GM21528 (cell line): ENCODE measurements around the gene C1orf198.
A peak's percentile ranks its signal among the peaks of the same experiment; 100 is the strongest.

Experiments
- ATAC-seq: cut with Tn5 transposase; IDR thresholded peaks from one replicate; pipeline ENCODE4 v1.9.1; 2021; ENCODE audit warnings: mild to moderate bottlenecking, moderate library complexity; ENCODE audit not compliant: unreplicated experiment, low FRiP score

Gene C1orf198

GRCh38 chr1:230867903-230868735, at the start of gene C1orf198:
Gene C1orf198, minus strand, starts transcription at chr1:230868521. Its CDS starts 9 bp downstream, at chr1:230868512.
- peak; percentile 80 for ATAC-seq

- ATAC-seq, result peak; percentile 80
Observed at GRCh38 chr1:230917284-230918135, 49.2 kb upstream of the C1orf198 start.

GRCh38 chr1:230916587-230917283, 48.4 kb upstream of the C1orf198 start:
- no peak for ATAC-seq

GRCh38 chr1:230915078-230915477, 46.8 kb upstream of the C1orf198 start:
- ATAC-seq, result no peak

GRCh38 chr1:230913496-230913895, 45.2 kb upstream of the C1orf198 start:
- no peak for ATAC-seq

GRCh38 chr1:230910755-230911117, 42.4 kb upstream of the C1orf198 start:
- no peak for ATAC-seq

- no peak for ATAC-seq
Observed at GRCh38 chr1:230909974-230910754, 41.8 kb upstream of the C1orf198 start.

- no peak for ATAC-seq
Observed at GRCh38 chr1:230907472-230908205, 39.3 kb upstream of the C1orf198 start.

GRCh38 chr1:230906226-230906625, 37.9 kb upstream of the C1orf198 start:
- no peak for ATAC-seq

GRCh38 chr1:230905733-230906132, 37.4 kb upstream of the C1orf198 start:
- no peak for ATAC-seq

- ATAC-seq, result no peak
Observed at GRCh38 chr1:230902349-230902923, 34.1 kb upstream of the C1orf198 start.

GRCh38 chr1:230901671-230902070, 33.4 kb upstream of the C1orf198 start:
- no peak for ATAC-seq

- no peak for ATAC-seq
Observed at GRCh38 chr1:230900984-230901383, 32.7 kb upstream of the C1orf198 start.

GRCh38 chr1:230899841-230900251, 31.5 kb upstream of the C1orf198 start:
- ATAC-seq, result no peak

- ATAC-seq, result no peak
Observed at GRCh38 chr1:230898748-230899147, 30.4 kb upstream of the C1orf198 start.

GRCh38 chr1:230898144-230898543, 29.8 kb upstream of the C1orf198 start:
- ATAC-seq, result no peak

GRCh38 chr1:230896779-230897178, 28.5 kb upstream of the C1orf198 start:
- no peak for ATAC-seq

GRCh38 chr1:230895452-230895851, 27.1 kb upstream of the C1orf198 start:
- no peak for ATAC-seq

GRCh38 chr1:230894664-230895063, 26.3 kb upstream of the C1orf198 start:
- no peak for ATAC-seq
